Middle frontal gyrus (tissue), 1 donor: ENCODE results near the gene LKAAEAR1.
"Not testable (repeated sequence)": the region's sequence is repeated elsewhere in the genome, so short reads cannot be mapped to it uniquely, and the experiment has no call there.

ENCODE experiments used
- DNase-seq: peaks from one replicate; pipeline ENCODE4 v3.0.0-alpha.2; 2015; ENCODE audit warnings: low spot score; ENCODE audit errors: extremely low spot score

The LKAAEAR1 gene

GRCh38 chr20:64099086-64099786 is 15.0 kb upstream of the LKAAEAR1 start:
- no peak for DNase-seq

- no peak for DNase-seq
Measured at GRCh38 chr20:64098471-64099013, 14.3 kb upstream of the LKAAEAR1 start.

GRCh38 chr20:64096535-64096934 is 12.3 kb upstream of the LKAAEAR1 start:
- no peak for DNase-seq

GRCh38 chr20:64095927-64096326 is 11.7 kb upstream of the LKAAEAR1 start:
- DNase-seq, result no peak

GRCh38 chr20:64095455-64095854 is 11.3 kb upstream of the LKAAEAR1 start:
- DNase-seq, result no peak

- no peak for DNase-seq
Measured at GRCh38 chr20:64093013-64093503, 8.9 kb upstream of the LKAAEAR1 start.

- DNase-seq, result no peak
Measured at GRCh38 chr20:64092258-64093012, 8.2 kb upstream of the LKAAEAR1 start.

- no peak for DNase-seq
Measured at GRCh38 chr20:64091770-64092169, 7.6 kb upstream of the LKAAEAR1 start.

- DNase-seq, result no peak
Measured at GRCh38 chr20:64091340-64091739, 7.1 kb upstream of the LKAAEAR1 start.

GRCh38 chr20:64090165-64090564 is 6.0 kb upstream of the LKAAEAR1 start:
- no peak for DNase-seq

- DNase-seq, result not testable (repeated sequence)
Measured at GRCh38 chr20:64088586-64088985, 4.4 kb upstream of the LKAAEAR1 start.

GRCh38 chr20:64087226-64087825 is 3.1 kb upstream of the LKAAEAR1 start:
- DNase-seq, result not testable (repeated sequence)

- DNase-seq, result no peak
Measured at GRCh38 chr20:64086801-64087200, 2.6 kb upstream of the LKAAEAR1 start.

GRCh38 chr20:64084685-64085152 is 521 bp upstream of the LKAAEAR1 start:
- DNase-seq, result no peak

GRCh38 chr20:64083378-64083803 is 807 bp downstream of the LKAAEAR1 start:
- no peak for DNase-seq

GRCh38 chr20:64082820-64083377 is 1.3 kb downstream of the LKAAEAR1 start:
- no peak for DNase-seq

GRCh38 chr20:64082126-64082731 is 2.0 kb downstream of the LKAAEAR1 start:
- DNase-seq, result no peak

GRCh38 chr20:64081624-64081964 is 2.6 kb downstream of the LKAAEAR1 start:
- no peak for DNase-seq

- no peak for DNase-seq
Measured at GRCh38 chr20:64080813-64081623, 3.2 kb downstream of the LKAAEAR1 start.
